Heart left ventricle (tissue), 16 donors: ENCODE data around the gene SORCS2. TPM values are rescaled to one million over a fixed set of nuclear protein-coding genes. Genes with fewer than 3 reads are reported as not detected.

Experiments
- ATAC-seq, 4 donors: fragments of 200-7000 bp; cut with Tn5 transposase; one replicate each; pipeline ENCODE4 v1.9.1; 2020 to 2022; ENCODE audit warnings: moderate library complexity in 4 of 4, mild to moderate bottlenecking in 3 of 4, moderate number of reproducible peaks in 1 of 4
- DNase-seq, 5 donors: peaks; one replicate each; pipeline ENCODE4 v3.0.0-alpha.2; 2020
- H3K27ac ChIP-seq, 12 donors: fragments of 200-600 bp; sonication (generic) in 4 of 12; one replicate each; pipeline versions ENCODE4 v1.5.0 to v1.8.0; 2016 to 2022; ENCODE audit warnings: mild to moderate bottlenecking in 2 of 12
- H3K27me3 ChIP-seq, 9 donors: fragments of 200-600 bp; sonication (generic) in 2 of 9; one replicate each; pipeline versions ENCODE4 v1.5.1 to v1.8.0; 2016 to 2022; ENCODE audit warnings: mild to moderate bottlenecking in 3 of 9
- H3K36me3 ChIP-seq, 9 donors: fragments of 200-600 bp; sonication (generic) in 2 of 9; one replicate each; pipeline versions ENCODE4 v1.5.0 to v1.8.0; 2018 to 2022; ENCODE audit warnings: mild to moderate bottlenecking in 2 of 9
- H3K4me1 ChIP-seq, 12 donors: fragments of 200-600 bp; sonication (generic) in 4 of 12; one replicate each; pipeline versions ENCODE4 v1.5.0 to v1.8.0; 2016 to 2022; ENCODE audit warnings: mild to moderate bottlenecking in 3 of 12
- H3K4me3 ChIP-seq, 12 donors: fragments of 200-600 bp; sonication (generic) in 4 of 12; one replicate each; pipeline versions ENCODE4 v1.5.0 to v1.8.0; 2017 to 2022; ENCODE audit warnings: mild to moderate bottlenecking in 9 of 12, moderate library complexity in 4 of 12
- H3K9me3 ChIP-seq, 12 donors: fragments of 200-600 bp; sonication (generic) in 4 of 12; one replicate each; pipeline versions ENCODE4 v1.5.0 to v1.8.0; 2016 to 2022; ENCODE audit warnings: mild to moderate bottlenecking in 1 of 12
- CTCF ChIP-seq, 12 donors: fragments of 200-600 bp; sonication (generic) in 4 of 12; IDR thresholded peaks; one replicate each; pipeline versions ENCODE4 v1.5.0 to v1.8.0; 2018 to 2022; ENCODE audit warnings: antibody characterized with exemption in 12 of 12, mild to moderate bottlenecking in 5 of 12
- POLR2A ChIP-seq, 2 donors: fragments of 450-650 bp; IDR thresholded peaks; one replicate each; pipeline ENCODE4 v1.6.1; 2017; ENCODE audit warnings: antibody characterized with exemption in 2 of 2, mild to moderate bottlenecking in 2 of 2, moderate library complexity in 2 of 2
- WGBS, 4 donors: extraction: QIAGEN DNeasy Blood & Tissue Kit in 2 of 4; methylation state at CpG; one replicate each; pipeline versions ENCODE4 v1.1.5 to v1.1.7; 2013 to 2018; 5-methylcytosine and 5-hydroxymethylcytosine counted together
- intact Hi-C, 10 donors: fragments of 100-400 bp; cut with DNase I; formaldehyde crosslinking; loops; one replicate each; pipeline versions ENCODE4 v1.11.1 to v1.14.2; 2022
- polyA plus RNA-seq, 2 donors: library from polyadenylated mRNA; stranded (reverse); fragments of 200-250 nt; gene quantifications; one replicate each; pipeline ENCODE4 v1.2.3, GENCODE V29; 2013
- total RNA-seq, 9 donors: library from RNA; depleted of rRNA in 2 of 9; stranded (reverse); fragments of >200 nt in 2 of 9; fragmentation: NEBNext Ultra II Directional in 3 of 9; extraction: Animal tissue kit (Norgen Biotek cat#: 25700) in 3 of 9; gene quantifications; one replicate each; pipeline versions ENCODE4 v1.1.0 to v1.2.4, GENCODE V29; 2016 to 2023
- donor health status: ischemic (EF 13 %, LVEDD 7.1; RV severe dilation, severe dysfunction).
- donor health status: healthy with polysubstance abuse.
- donor health status: DM: no; HTN: yes; CAD: no.
- donor health status: DM: no; HTN: no; CAD: no.
- donor health status: ischemic (EF 25% LVEDD 6.9; RV normal size, moderate dysfunction).
- donor health status: ischemic (EF 25% LVEDD 5.7; RV mildly dilated, moderate dysfunction).
- donor health status: healthy.
- donor health status: DM: yes; HTN: yes; CAD: no.
- donor health status: ischemic (EF 35%, LVEDD 5.7; RV mildly dilated, moderate dysfunction).
- donor health status: nonischemic (EF 11% LVEDD 7.7; RV severe dilation, severe dysfunction).
- donor health status: DM: yes; HTN: yes; CAD: no.
- donor health status: PGD.
- donor health status: ischemic (EF 29% LVEDD 5.4; RV normal size, mild dysfunction).
- donor health status: nonischemic (EF 23%, LVEDD 6.1; RV moderate dilation, normal function).

SORCS2 gene
- total and polyA plus RNA-seq, 11 donors, result 0.28 to 5.5 (median 2.4) TPM

GRCh38 chr4:7581477-7581876 is 389.1 kb downstream of the SORCS2 start:
- Histone ChIP-seq H3K4me3 (no peak overlapping the region), H3K27me3 (no peaks in the 10 kb centered on the region), H3K4me1 (no peaks in the 10 kb centered on the region), H3K36me3 (no peaks in the 10 kb centered on the region), H3K9me3 (peaks cover 0 to 51% (median 29%) of the 10 kb centered on the region in 12 donors), H3K27ac (no peak overlapping the region)
- TF ChIP-seq CTCF (IDR thresholded peaks at IDR 0.05) (no peak), POLR2A (IDR thresholded peaks at IDR 0.05) (no peak)
- intact Hi-C loops, result no loop called here
- ATAC-seq (peak in 1 of 4 donors; percentile 39), DNase-seq (peak in 2 of 5 donors; percentile 26 to 37)
- 29 to 35% (median 33%) methylated on average over 8 of the region's 8 CpGs for WGBS, 4 donors

GRCh38 chr4:7582313-7583097 is 390.2 kb downstream of the SORCS2 start:
- peaks cover 0 to 41% (median 20%) of the 10 kb centered on the region in 12 donors for H3K9me3 ChIP-seq
- 86 to 89% (median 88%) methylated on average over 16 of the region's 16 CpGs for WGBS, 4 donors
- TF ChIP-seq CTCF (IDR thresholded peaks at IDR 0.05), result no peak
- no peak for TF ChIP-seq POLR2A (IDR thresholded peaks at IDR 0.05)
- H3K27ac ChIP-seq, result no peak overlapping the region
- no peak overlapping the region for H3K4me3 ChIP-seq
- ATAC-seq (no peak), DNase-seq (no peak)
- no peaks in the 10 kb centered on the region for H3K4me1 ChIP-seq
- intact Hi-C loops, result no loop called here
- no peaks in the 10 kb centered on the region for H3K36me3 ChIP-seq
- no peaks in the 10 kb centered on the region for H3K27me3 ChIP-seq

- Histone ChIP-seq H3K9me3 (peaks cover 0 to 25% (median 7%) of the 10 kb centered on the region in 12 donors), H3K36me3 (no peaks in the 10 kb centered on the region), H3K4me3 (no peak overlapping the region), H3K27ac (no peak overlapping the region), H3K4me1 (no peaks in the 10 kb centered on the region), H3K27me3 (no peaks in the 10 kb centered on the region)
- intact Hi-C loops, result no loop called here
- DNase-seq, result no peak
- TF ChIP-seq POLR2A (IDR thresholded peaks at IDR 0.05), result no peak
- TF ChIP-seq CTCF (IDR thresholded peaks at IDR 0.05), result no peak
- ATAC-seq, result no peak
- WGBS, 4 donors, result 84 to 91% (median 86%) methylated on average over 1 of the region's 1 CpG
Observed at GRCh38 chr4:7584098-7584497, 391.8 kb downstream of the SORCS2 start.

GRCh38 chr4:7584606-7585159 is 392.3 kb downstream of the SORCS2 start:
- no peak for DNase-seq
- H3K4me1 ChIP-seq, result no peaks in the 10 kb centered on the region
- ATAC-seq, result no peak
- WGBS, 4 donors, result 69 to 78% (median 76%) methylated on average over 8 to 9 of the region's 9 CpGs
- intact Hi-C loops, result no loop called here
- TF ChIP-seq CTCF (IDR thresholded peaks at IDR 0.05) (no peak), POLR2A (IDR thresholded peaks at IDR 0.05) (no peak)
- no peaks in the 10 kb centered on the region for H3K27me3 ChIP-seq
- H3K27ac ChIP-seq, result no peak overlapping the region
- no peak overlapping the region for H3K4me3 ChIP-seq
- no peaks in the 10 kb centered on the region for H3K36me3 ChIP-seq
- peaks cover 0 to 19% (median 2%) of the 10 kb centered on the region in 12 donors for H3K9me3 ChIP-seq
